HG02840 (cell line): Measurements from ENCODE around the gene LYPD6.

Experiments used
- ATAC-seq: cut with Tn5 transposase; IDR thresholded peaks from one replicate; pipeline ENCODE4 v1.9.1; 2021; ENCODE audit warnings: mild to moderate bottlenecking, moderate library complexity, moderate number of reproducible peaks; ENCODE audit not compliant: unreplicated experiment, low FRiP score

Gene LYPD6

DNA sequence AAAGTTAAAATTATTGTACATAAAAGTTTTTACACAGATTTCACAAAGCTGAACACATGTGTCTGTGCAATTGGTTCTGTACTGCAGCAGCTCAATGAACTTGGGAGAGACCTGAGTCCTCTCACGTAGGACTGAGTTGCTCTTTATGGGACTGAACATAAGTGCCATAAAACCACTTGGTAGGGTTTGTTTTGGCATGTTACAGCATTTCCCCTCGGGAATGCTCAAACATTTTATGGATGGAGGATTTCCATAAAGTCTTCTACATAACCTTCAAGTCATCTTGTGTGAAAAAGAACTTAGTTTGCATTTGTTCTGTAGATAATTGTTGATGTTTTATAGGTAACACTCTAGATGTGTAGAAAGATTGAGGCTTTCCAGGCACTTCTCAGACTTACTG lies 15.9 kb downstream of the LYPD6 start:
- ATAC-seq, result no peak

GRCh38 chr2:149348291-149348690 lies 17.9 kb downstream of the LYPD6 start:
- no peak for ATAC-seq

GRCh38 chr2:149353421-149353820 lies 23.0 kb downstream of the LYPD6 start:
- no peak for ATAC-seq

GRCh38 chr2:149355716-149356422 lies 25.5 kb downstream of the LYPD6 start:
- ATAC-seq, result no peak

GRCh38 chr2:149357058-149357457 lies 26.7 kb downstream of the LYPD6 start:
- no peak for ATAC-seq

GRCh38 chr2:149360106-149360505 lies 29.7 kb downstream of the LYPD6 start:
- ATAC-seq, result no peak

DNA sequence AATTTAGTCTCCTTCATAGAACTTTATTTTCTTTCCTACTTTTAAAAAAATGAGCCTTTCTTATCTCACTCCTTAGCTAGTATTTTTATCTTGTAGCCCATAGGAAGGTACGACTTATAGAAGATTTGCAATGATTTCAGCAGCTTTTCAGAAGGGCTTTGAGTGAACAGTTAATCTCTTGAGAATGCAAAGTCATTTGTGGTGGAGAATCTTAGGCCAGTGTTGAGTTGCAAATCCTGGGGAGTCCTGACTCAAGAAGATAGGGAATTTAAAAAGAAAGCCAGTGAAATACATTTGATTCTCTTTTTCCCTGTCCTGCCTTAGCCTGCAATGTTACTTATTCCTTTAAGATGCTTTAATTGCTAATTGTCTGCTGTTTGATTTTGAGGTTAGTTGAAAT lies 33.6 kb downstream of the LYPD6 start:
- ATAC-seq, result no peak

DNA sequence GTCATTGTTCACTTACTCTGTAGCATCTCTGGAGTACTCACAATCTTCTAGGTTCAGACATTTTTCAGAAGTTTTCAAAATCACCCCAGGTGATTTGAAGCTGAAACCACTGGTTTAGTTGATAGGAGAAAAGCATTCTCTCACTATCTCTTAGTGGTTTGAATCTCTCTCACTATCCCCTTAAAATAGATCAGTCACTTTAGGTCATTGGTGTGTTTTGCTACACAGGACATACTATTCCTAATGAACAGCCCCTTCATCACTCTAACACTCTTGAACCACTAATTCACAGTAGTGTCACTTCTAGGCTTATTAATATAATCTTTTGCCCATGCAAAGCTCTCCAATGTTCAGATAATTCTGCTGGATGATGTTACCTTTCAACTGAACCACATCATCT lies 34.5 kb downstream of the LYPD6 start:
- no peak for ATAC-seq

- ATAC-seq, result no peak
Measured at GRCh38 chr2:149365931-149366583, 35.7 kb downstream of the LYPD6 start.

GRCh38 chr2:149370061-149370775 lies 39.8 kb downstream of the LYPD6 start:
- ATAC-seq, result no peak

GRCh38 chr2:149371476-149371875 lies 41.1 kb downstream of the LYPD6 start:
- ATAC-seq, result no peak

DNA sequence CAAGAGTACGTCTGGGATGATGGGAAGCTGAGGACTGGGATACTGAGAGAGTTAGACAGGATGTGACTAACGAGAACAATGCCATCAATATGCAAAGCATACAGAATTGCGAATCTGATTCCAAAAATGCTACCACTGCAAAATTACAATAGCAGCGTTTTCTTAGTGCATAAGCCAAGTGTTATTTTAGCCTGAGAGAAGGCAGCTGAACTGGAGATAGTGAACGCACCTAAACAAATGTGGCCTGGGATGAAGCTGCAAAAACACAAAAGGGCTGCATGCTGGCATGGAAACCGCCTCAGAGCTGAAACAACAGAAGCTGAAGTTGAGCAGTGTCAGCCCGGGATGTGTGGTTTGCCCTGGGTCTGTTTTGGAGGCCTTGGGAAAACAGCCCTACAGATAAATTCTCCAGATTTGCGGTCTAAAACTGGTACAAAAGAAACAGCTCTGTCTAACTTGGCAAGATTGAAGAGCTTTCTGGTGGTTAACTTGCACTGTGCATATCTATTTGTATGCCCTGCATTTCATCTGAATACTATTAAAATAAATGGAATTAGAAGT lies 45.5 kb downstream of the LYPD6 start:
- ATAC-seq, result no peak

DNA sequence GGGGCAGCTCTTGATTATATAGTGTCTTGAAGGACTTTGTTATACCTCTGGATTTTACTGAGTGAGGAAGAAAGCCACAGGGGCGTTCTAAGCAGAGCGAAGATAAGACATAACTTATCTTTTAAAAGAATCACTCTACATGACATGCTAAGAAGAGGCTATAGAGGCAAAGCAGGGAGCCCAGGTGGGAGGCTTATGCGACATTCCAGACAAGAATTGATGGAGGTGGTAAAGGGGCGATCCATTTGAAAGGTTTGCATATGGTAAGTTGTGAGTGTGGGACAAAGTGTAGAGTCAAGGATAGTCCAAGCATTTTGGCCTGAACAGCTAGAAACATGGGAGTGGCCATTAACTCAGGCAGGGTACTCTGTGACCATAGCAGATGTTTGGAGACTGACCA lies 49.8 kb downstream of the LYPD6 start:
- no peak for ATAC-seq

- ATAC-seq, result no peak
Measured at GRCh38 chr2:149383340-149383739, 53.0 kb downstream of the LYPD6 start.

DNA sequence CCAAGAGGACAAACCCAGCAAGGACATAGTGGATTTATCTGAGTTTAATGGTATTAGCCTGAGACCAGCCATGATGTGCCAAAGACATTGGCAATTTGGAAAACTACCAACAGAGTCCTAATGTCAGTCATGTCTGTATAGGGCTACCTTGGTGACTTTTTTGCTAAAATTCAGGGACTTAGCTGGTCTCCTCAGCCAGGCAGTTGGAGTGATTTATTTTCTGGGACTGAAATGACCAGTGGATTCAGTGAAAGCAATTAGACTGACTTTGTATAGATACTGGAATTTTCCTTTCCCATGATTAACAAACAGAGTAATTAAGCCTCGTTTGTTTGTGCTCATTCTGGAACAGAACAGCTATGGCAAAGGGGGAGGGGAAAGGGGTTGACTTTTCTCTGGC lies 55.0 kb downstream of the LYPD6 start:
- ATAC-seq, result no peak

- ATAC-seq, result no peak
Measured at GRCh38 chr2:149387411-149387810, 57.0 kb downstream of the LYPD6 start.

GRCh38 chr2:149388120-149388816 lies 57.9 kb downstream of the LYPD6 start:
- ATAC-seq, result no peak

- ATAC-seq, result no peak
Measured at GRCh38 chr2:149389506-149390167, 59.2 kb downstream of the LYPD6 start.

- no peak for ATAC-seq
Measured at GRCh38 chr2:149393614-149394013, 63.2 kb downstream of the LYPD6 start.

- no peak for ATAC-seq
Measured at GRCh38 chr2:149394864-149395263, 64.5 kb downstream of the LYPD6 start.
